NCI-H82 treated with DMSO at 0.1 percent for 48 hours (cell line): ENCODE results near the gene ZBTB7B.
"Not testable (repeated sequence)": the region's sequence is repeated elsewhere in the genome, so short reads cannot be mapped to it uniquely, and the experiment has no call there.

Experiments used
- DNase-seq: peaks from one replicate; lab custom pipeline; 2025; ENCODE audit not compliant: unreplicated experiment; lab: John Stamatoyannopoulos, UW

ZBTB7B gene

GRCh38 chr1:154988058-154988954 lies 14.3 kb upstream of the ZBTB7B start:
- no peak for DNase-seq

DNA sequence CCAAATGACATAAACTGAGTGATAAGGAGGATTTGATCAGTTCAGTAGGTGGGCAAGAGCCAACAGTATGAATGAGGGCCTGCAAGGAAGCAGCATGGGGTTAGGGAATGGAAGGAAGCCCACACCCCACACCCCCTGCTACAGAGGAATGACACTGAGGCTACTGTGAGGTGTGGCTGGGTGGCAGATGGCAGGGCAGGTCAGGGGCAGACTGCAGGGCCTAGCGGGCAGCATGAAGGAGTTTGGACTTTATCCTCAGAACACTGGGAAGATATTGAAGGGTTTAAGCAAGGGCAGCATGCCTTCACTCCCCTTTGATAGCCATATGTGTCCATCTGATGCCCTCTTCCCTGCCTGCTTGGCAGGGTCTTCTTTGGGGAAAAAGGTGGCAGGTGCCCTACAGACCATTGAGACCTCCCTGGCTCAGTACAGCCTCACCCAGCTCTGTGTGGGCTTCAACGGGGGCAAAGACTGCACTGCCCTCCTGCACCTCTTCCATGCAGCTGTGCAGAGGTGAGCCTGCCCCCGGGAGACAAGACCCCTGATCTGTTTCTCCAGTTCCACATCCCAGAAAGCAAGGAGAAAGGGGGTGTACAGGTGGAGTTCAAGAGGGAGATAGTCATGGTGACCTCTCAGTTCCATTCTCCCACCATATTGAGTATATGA lies 13.3 kb upstream of the ZBTB7B start:
- DNase-seq = no peak

GRCh38 chr1:154990276-154990675 lies 12.3 kb upstream of the ZBTB7B start:
- no peak for DNase-seq

- no peak for DNase-seq
These were observed 9.7 kb upstream of the ZBTB7B start for GRCh38 chr1:154992721-154993571.

- DNase-seq = no peak
These were observed 8.9 kb upstream of the ZBTB7B start, which contains the start of gene LENEP for GRCh38 chr1:154993572-154994268. TSS of gene LENEP (plus strand) at chr1:154993586. CDS start at chr1:154993608, 22 bp downstream.

- no peak for DNase-seq
These were observed 8.4 kb upstream of the ZBTB7B start for GRCh38 chr1:154994269-154994587.

DNA sequence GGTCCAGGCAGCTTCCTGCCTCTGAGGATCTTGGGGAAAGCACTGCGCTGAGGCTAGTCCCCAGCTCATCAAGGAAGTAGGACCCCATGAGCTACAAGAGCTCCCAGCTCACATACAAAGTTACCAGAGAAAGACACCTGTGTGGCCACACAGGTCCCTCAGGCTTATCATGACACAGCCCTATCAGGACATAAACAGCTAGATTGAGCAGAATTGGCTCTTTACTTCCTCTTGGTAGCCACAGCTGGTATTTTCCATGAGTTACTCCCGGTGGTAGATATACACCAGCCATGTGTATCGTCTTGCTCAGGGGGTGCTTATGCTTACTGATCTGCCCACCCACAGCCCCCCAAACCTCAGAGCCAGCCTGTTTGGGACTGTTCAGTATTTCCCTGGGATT lies 8.0 kb upstream of the ZBTB7B start:
- no peak for DNase-seq

- not testable (repeated sequence) for DNase-seq
These were observed 7.2 kb upstream of the ZBTB7B start for GRCh38 chr1:154995301-154995983.

DNA sequence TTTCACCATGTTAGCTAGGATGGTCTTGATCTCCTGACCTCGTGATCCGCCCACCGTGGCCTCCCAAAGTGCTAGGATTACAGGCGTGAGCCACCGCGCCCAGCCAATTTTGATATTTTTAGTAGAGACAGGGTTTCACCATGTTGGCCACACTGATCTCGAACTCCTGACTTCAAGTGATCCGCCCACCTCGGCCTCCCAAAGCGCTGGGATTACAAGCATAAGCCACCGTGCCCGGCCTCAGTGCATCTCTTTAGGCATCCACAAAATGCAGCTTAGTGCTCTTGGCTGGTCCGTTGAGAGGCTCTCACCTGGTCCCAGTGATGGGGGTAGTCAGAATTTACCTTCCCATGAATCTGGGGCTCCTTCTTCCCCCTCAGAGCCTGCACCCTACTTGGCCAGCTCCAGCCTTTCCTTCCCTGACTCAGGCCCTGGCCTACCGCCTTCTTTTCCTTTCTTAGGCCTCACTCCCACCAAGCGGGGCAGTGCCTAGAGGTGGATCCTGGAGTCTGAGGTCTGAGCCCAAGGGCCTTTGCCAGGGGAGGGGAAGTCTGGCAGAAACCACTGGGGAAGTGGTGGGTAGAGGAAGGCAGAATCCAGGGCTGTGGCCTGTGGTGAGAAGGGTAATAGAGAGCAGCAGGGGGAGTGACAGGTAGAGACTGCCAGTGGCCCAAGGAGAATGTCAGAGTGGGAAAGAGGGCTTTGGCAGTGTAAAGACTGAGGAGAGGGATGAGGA lies 5.5 kb upstream of the ZBTB7B start:
- no peak for DNase-seq

DNA sequence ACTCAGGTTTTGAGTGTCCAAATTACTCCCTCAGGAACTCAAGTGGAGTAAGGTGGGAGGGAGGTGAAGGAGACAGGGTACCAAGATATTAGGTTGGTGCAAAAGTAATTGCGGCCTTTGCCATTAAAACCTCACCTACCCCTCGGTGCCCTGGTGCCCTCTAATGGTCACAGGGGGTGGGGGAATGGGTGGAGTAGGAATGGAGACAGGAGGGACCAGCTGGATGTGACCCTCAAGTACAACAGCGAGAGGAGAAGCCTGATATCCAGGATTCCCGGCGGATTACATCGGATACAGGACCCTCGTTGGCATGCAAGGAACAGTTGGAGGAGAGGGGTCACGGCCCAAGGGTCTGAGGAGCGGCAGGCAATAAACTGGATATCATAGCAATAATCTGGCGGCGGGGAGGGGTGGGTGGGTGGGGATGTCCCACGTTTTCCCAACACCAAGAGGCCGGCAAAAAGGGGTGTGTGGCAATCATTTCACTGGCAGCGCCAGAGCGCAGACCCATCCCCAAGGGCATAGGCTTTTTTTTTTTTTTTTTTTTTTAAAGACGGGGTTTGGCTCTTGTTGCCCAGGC lies 4.3 kb upstream of the ZBTB7B start:
- no peak for DNase-seq

GRCh38 chr1:154998818-154999570 lies 3.6 kb upstream of the ZBTB7B start:
- DNase-seq = peak; percentile 71

GRCh38 chr1:154999571-155000410 lies 2.8 kb upstream of the ZBTB7B start:
- peak; percentile 43 for DNase-seq

DNA sequence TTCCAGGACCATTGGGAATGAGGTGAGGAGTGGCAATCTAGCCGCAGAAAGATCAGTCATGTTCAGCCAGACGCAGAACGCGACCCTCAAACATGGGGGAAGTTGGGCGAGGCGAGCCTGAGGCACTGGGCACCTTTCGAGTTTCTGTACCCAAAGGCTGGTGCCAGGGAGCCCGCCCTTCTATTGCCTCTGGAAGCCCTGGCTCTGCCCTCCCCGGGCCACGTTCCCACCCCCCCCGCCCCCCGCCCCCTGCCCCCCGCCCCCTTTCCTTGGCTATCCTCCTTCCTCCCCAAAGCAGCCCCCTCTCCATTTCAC lies 2.2 kb upstream of the ZBTB7B start:
- no peak for DNase-seq

DNA sequence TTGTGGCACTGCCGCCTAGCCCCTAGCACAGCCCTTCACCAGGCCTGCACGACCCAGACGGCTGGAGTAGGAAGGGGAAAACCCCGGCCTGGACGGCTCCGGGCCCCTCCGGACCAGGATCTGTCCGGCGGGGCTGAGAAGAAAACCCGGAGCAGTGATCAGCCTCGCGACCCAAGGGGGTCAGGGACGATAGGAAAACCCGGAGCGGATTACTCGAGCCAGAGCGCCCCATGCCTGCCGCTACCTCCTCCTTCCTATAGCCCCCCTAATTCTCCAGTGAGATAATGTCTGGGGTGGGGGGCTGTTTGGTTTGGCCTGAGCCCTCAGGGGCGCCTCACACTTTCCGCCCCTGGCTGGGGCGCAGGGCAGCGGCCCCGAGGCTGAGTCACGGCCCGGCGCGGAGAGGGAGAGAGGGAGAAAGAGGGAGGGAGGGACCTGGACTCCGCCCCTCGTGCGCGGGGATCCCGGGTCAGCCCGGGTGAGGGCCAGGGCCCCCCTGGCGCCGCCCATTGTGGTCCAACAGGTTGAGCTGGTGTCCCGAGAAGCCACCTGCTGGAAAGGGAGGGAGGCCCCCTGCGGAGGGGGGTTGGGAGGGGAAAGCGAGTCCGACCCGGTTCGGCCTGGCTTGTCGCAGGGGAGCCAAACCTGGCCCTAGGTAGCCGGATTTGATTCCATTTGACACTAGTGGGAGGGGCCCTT lies 1.7 kb upstream of the ZBTB7B start:
- peak; percentile 91 for DNase-seq

DNA sequence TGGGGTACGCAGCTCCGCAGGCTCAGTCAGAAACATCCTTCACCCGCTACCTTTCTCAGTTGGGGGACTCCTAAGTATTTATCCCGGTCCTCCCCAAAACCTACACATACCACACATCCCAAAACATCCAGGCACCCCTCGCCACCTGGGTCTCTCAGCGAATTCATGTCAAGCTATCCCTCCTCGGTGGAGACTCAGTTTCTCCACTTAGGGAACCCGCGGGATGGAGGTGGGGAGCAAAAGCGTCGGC lies 1.3 kb upstream of the ZBTB7B start:
- no peak for DNase-seq

- DNase-seq = peak; percentile 100
These were observed 733 bp upstream of the ZBTB7B start for GRCh38 chr1:155001675-155002463.
